GM18508 (cell line): ENCODE results near the gene TM7SF3.
"Not testable (repeated sequence)": the region's sequence is repeated elsewhere in the genome, so short reads cannot be mapped to it uniquely, and the experiment has no call there.

Experiments
- ATAC-seq: cut with Tn5 transposase; IDR thresholded peaks from one replicate; pipeline ENCODE4 v1.9.1; 2021; ENCODE audit warnings: moderate number of reproducible peaks; ENCODE audit not compliant: insufficient read depth, unreplicated experiment

Gene TM7SF3

GRCh38 chr12:27014085-27014858, at the start of gene TM7SF3:
TM7SF3 (minus strand) TSS chr12:27014384; CDS start chr12:27014168, 216 bp downstream.
- ATAC-seq, result peak; percentile 43

GRCh38 chr12:27063250-27063851, 49.2 kb upstream of the TM7SF3 start:
- ATAC-seq, result no peak

GRCh38 chr12:27061317-27061716, 47.1 kb upstream of the TM7SF3 start:
- no peak for ATAC-seq

- no peak for ATAC-seq
Measured at GRCh38 chr12:27060740-27061139, 46.6 kb upstream of the TM7SF3 start.

- ATAC-seq, result no peak
Measured at GRCh38 chr12:27057543-27057942, 43.4 kb upstream of the TM7SF3 start.

GRCh38 chr12:27055966-27056365, 41.8 kb upstream of the TM7SF3 start:
- no peak for ATAC-seq

- ATAC-seq, result no peak
Measured at GRCh38 chr12:27052742-27053141, 38.6 kb upstream of the TM7SF3 start.

GRCh38 chr12:27052176-27052575, 38.0 kb upstream of the TM7SF3 start:
- no peak for ATAC-seq

- ATAC-seq, result no peak
Measured at GRCh38 chr12:27048822-27049752, 34.9 kb upstream of the TM7SF3 start.

GRCh38 chr12:27042018-27042417, 27.8 kb upstream of the TM7SF3 start:
- not testable (repeated sequence) for ATAC-seq

GRCh38 chr12:27040637-27041036, 26.5 kb upstream of the TM7SF3 start:
- ATAC-seq, result not testable (repeated sequence)

GRCh38 chr12:27034607-27035293, 20.6 kb upstream of the TM7SF3 start:
- ATAC-seq, result no peak

- ATAC-seq, result no peak
Measured at GRCh38 chr12:27032679-27033078, 18.5 kb upstream of the TM7SF3 start.

- no peak for ATAC-seq
Measured at GRCh38 chr12:27031531-27031930, 17.3 kb upstream of the TM7SF3 start.

GRCh38 chr12:27026257-27026656, 12.1 kb upstream of the TM7SF3 start:
- no peak for ATAC-seq

- ATAC-seq, result no peak
Measured at GRCh38 chr12:27025116-27025515, 10.9 kb upstream of the TM7SF3 start.

GRCh38 chr12:27024291-27024690, 10.1 kb upstream of the TM7SF3 start:
- ATAC-seq, result no peak

- no peak for ATAC-seq
Measured at GRCh38 chr12:27020761-27021160, 6.6 kb upstream of the TM7SF3 start.

- no peak for ATAC-seq
Measured at GRCh38 chr12:27018037-27018436, 3.9 kb upstream of the TM7SF3 start.

GRCh38 chr12:27017163-27017823, 3.1 kb upstream of the TM7SF3 start:
- not testable (repeated sequence) for ATAC-seq
